Stimulated activated CD4-positive, alpha-beta T cell treated with anti-CD3 and anti-CD28 coated beads, Interleukin-4, amount 100 ng/mL, for 48 hours (primary cell): ENCODE data around the gene USF1.
"Not testable (repeated sequence)": the region's sequence is repeated elsewhere in the genome, so short reads cannot be mapped to it uniquely, and the experiment has no call there.

Experiments
- DNase-seq, 2 donors: peaks; one replicate each; pipeline ENCODE4 v3.0.0-alpha.2; 2020; ENCODE audit warnings: low read depth in 2 of 2

USF1 gene

GRCh38 chr1:161077426-161077825, 31.6 kb upstream of the USF1 start:
- no peak for DNase-seq

GRCh38 chr1:161076410-161076809, 30.6 kb upstream of the USF1 start:
- DNase-seq = no peak

DNA sequence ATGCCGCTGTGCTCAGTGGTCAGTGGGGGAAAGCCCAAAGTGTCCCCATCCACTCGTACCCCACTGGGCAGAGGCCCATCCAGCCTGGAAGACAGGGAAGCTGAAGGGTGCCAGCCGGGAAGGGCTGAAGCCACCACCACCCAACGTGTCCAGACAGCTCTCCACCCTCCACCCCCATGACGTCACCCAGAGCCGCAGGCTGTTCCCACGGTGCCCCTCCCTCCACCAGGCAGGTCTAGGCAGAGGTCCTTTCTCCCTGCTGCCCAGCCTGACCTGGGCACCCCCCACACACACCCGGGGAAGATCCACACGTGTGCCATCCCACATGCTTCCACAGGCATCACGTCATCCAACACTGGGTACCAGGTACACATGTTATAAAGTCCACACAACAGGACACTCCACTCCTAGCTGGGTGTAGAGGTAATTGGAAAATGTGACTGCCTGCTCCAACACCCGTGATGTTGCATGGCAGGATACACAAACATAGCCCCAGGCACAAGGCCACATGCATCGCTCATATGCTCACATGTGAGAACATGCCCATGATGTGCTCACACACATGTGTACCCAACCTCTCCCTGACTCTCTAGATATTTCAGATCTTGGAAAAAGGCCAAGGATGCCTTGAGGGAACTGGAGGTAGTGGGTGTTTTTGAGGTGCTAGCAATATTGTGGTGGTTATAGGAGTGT, 29.0 kb upstream of the USF1 start:
- no peak for DNase-seq

DNA sequence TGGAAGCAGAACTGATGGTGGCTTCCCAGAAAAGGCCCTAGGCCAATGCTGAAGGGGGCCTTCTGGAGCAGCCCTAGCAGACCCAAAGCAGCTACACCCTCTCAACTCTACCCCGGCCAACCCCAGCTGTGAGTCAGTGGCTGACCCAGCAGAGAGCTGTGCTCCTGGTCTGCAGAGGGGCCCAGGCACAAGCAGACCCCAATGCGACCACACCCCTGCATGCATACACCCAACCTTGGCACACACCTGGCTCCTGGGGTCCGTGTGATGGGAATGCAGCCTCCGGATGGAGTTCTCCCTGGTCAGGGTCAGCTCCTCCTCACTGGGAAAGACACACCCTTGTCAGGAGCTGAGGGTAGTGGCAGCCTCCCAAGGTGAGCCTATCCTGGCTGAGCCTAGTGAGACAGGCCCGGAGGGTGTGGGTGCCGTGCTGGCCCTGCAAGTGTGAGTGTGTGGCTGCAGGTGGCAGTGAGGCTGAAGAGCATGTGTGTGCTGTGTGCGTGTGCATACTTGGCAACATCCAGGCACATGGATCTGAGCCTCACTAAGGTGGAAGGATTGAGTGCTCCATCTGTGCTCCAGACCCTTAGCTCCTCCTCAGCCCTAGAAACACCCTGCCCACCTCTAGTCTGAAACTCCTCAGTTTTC, 27.8 kb upstream of the USF1 start:
- no peak for DNase-seq

GRCh38 chr1:161072751-161073449, 27.1 kb upstream of the USF1 start:
- DNase-seq = no peak

GRCh38 chr1:161071886-161072371, 26.2 kb upstream of the USF1 start:
- peak; percentile 26 to 28 for DNase-seq

- DNase-seq = no peak
Observed at GRCh38 chr1:161070761-161071160, 25.0 kb upstream of the USF1 start.

DNA sequence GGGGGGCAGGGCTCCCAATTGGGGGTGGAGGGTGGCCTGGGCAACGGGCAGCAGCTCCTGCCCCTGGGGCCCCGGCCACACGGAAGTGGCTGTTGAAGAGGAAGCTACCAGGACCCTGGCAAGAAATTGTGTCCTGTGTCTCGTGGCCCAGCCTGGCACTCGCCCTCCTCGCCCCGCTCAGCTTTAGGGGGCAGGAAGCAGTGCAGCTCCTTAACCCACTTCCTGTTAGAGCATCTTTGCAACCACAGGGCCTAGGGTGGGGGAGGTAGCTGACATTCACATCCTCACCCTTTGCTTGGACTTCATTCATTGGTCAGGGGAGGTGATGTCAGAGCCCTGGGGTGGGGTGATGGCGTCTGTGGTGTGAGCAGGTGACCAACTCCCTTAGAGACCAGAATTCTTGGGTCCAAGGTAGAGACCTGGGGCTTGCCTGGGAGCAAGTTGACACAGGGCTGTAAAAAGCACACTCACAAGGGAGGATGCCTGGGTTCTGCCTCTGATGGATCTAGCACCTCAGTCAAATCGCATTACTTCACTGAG, 24.0 kb upstream of the USF1 start, which contains the start of gene ARHGAP30:
ARHGAP30 (minus strand) TSS at position 161 of the 540 bp plus-strand sequence. CDS start 267 bp downstream, outside the sequence.
- DNase-seq = peak; percentile 69 to 75

GRCh38 chr1:161069241-161069640, 23.5 kb upstream of the USF1 start:
- DNase-seq = no peak

DNA sequence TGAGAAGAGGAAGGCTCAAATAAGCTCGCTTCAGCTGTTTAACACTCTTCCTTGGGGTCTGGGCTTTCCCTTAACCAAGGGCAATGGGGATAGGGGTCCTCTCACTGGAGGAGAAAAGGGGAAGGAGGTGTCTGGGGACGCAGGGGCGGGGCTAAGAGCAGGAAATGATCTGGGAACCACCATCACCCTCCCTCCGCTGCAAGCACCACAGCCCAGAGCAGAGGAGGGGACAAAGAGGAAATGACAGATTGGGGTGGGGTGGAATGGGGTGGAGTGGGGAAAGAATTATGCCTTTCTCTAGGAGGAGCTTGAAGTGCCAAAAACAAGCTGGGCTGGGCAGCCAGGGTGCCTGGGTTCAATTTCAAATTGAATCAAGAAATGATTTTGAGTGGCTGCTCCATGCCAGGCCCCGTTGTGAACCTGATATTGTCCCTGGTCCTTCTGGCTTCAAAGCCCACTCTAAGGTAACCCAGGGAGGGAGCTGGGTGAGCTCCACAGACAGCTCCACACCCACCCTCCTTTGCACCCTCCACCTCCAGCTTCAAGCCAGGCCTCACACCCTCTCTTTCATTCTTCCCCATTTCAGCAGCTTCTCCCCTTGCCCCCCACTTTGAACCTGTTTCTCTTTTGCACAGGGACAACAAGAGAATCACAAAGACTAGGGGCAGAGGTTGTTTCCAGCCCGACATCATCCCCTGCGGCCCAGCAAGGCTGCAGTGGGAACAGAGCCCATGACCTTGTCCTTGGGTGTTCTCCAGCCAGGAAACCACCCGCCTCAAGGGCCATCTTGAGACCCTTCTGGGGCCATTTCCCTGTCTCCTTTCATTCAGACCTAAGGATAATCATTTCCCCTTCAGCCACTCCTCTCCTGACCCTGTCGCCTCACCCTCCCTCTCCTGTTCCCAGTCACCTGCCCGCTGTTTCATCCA, 22.8 kb upstream of the USF1 start:
- DNase-seq = peak; percentile 64 to 80

DNA sequence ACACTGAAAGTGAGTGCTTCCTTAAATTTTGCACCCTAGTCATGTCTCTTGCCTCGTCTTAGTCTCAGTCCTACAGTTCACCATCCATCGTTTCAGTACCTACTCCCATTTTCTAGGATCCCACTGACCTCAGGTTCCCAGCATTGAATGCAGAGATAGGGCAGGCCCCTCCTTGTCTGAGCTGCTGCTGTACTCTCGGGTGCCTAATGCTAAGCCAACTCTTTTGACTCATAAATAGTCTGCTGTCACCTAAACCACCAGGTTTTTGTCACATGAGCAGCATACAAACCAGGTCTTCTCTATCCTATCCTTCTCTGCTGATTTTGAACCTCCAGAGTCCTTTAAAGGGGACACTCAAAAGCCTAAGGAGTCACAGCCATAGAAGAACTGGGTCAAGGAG, 20.9 kb upstream of the USF1 start:
- DNase-seq = no peak

GRCh38 chr1:161065681-161066080, 19.9 kb upstream of the USF1 start:
- DNase-seq = not testable (repeated sequence)

DNA sequence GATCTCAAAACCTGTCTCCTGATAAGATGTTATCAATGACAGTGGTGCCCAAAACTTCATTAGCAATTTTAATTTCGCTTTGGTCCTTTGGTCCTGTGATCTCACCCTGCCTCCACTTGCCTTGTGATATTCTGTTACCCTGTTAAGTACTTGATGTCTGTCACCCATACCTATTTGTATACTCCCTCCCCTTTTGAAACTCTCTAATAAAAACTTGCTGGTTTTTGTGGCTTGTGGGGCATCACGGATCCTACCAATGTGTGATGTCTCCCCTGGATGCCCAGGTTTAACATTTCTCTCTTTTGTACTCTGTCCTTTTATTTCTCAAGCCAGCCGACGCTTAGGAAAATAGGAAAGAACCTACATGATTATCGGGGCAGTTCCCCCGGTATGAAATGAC, 18.2 kb upstream of the USF1 start:
- not testable (repeated sequence) for DNase-seq

GRCh38 chr1:161061419-161061818, 15.6 kb upstream of the USF1 start:
- no peak for DNase-seq

GRCh38 chr1:161059293-161059692, 13.5 kb upstream of the USF1 start:
- DNase-seq = no peak

DNA sequence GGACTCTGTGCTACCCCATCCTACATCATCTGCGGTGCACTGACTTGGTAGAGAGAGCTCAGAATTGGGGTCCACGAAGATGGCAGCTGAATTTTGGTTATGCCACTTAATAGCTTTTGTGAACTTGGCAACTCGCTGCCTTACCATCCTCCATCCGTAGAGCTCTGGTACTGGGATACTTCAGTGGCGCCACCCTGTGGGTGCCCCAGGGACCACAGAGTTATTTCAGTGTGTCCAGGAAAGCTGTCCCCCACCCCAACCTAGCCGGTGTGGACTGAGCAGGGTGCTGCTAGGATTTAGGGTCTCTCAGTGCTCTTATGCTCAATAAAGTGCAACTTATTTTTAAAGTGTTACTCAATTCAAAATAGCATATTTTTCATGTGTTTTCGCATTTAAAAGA, 9.0 kb upstream of the USF1 start:
- DNase-seq = no peak

GRCh38 chr1:161054232-161054631, 8.5 kb upstream of the USF1 start:
- DNase-seq = no peak

DNA sequence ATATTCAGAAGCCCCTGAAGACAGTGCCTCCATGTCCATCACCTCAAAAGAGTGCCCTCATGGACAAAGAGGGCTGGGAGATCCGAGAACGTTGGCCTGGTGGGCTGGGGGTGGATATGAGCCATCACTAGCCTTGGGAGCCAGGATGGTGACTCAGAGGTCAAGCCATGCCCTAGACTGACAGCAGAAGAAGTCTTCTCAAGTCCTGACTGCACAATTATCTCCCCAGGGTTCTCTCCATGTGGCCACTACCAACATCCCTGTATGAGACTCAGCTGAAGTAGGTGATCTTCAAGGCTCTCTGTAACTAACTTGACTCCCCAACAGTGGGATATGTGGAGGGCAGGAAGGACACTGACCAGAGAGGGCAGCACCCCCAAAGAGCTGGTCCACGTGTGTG, 7.1 kb upstream of the USF1 start:
- no peak for DNase-seq

- DNase-seq = no peak
Observed at GRCh38 chr1:161051219-161051618, 5.4 kb upstream of the USF1 start.

- DNase-seq = no peak
Observed at GRCh38 chr1:161048949-161049722, 3.4 kb upstream of the USF1 start.
